Ishikawa (cell line): Measurements from ENCODE around the gene RAB10.

Source experiments
- CEBPB ChIP-seq: IDR thresholded peaks from 2 replicates; pipeline ENCODE4 v1.6.1; 2012
- CREB1 ChIP-seq: IDR thresholded peaks from 2 replicates; pipeline ENCODE4 v1.6.1; 2012; ENCODE audit warnings: low read depth
- EGR1 ChIP-seq: IDR thresholded peaks from 2 replicates; pipeline ENCODE4 v1.6.1; 2012
- EP300 ChIP-seq: IDR thresholded peaks from 2 replicates; pipeline ENCODE4 v1.6.1; 2012; ENCODE audit warnings: borderline replicate concordance
- FOXM1 ChIP-seq: IDR thresholded peaks from 2 replicates; pipeline ENCODE4 v1.6.1; 2012; ENCODE audit warnings: low read depth, borderline replicate concordance
- MAX ChIP-seq: IDR thresholded peaks from 2 replicates; pipeline ENCODE4 v1.6.1; 2012
- NFIC ChIP-seq: IDR thresholded peaks from 2 replicates; pipeline ENCODE4 v1.6.1; 2012
- RAD21 ChIP-seq: IDR thresholded peaks from 2 replicates; pipeline ENCODE4 v1.6.1; 2012; ENCODE audit warnings: low read depth
- REST ChIP-seq: IDR thresholded peaks from 2 replicates; pipeline ENCODE4 v1.6.1; 2012; ENCODE audit warnings: low read depth, mild to moderate bottlenecking
- TAF1 ChIP-seq: IDR thresholded peaks from 2 replicates; pipeline ENCODE4 v1.6.1; 2012; ENCODE audit warnings: low read depth, mild to moderate bottlenecking
- TCF12 ChIP-seq: IDR thresholded peaks from 2 replicates; pipeline ENCODE4 v1.6.1; 2012; ENCODE audit warnings: low read depth
- TEAD4 ChIP-seq: IDR thresholded peaks from 2 replicates; pipeline ENCODE4 v1.6.1; 2012
- USF1 ChIP-seq: IDR thresholded peaks from 2 replicates; pipeline ENCODE4 v1.6.1; 2012
- YY1 ChIP-seq: IDR thresholded peaks from 2 replicates; pipeline ENCODE4 v1.6.1; 2012; ENCODE audit warnings: low read depth
- ZBTB7A ChIP-seq: IDR thresholded peaks from 2 replicates; pipeline ENCODE4 v1.6.1; 2012; ENCODE audit warnings: low read depth

RAB10 gene

GRCh38 chr2:26112201-26112600 lies 78.3 kb downstream of the RAB10 start:
- no peak for TF ChIP-seq CREB1
- TF ChIP-seq YY1, result no peak
- TF ChIP-seq ZBTB7A, result no peak
- no peak for TF ChIP-seq EP300
- no peak for TF ChIP-seq TEAD4
- no peak for TF ChIP-seq RAD21
- no peak for TF ChIP-seq MAX
- TF ChIP-seq NFIC, result no peak
- TF ChIP-seq EGR1, result no peak
- TF ChIP-seq TCF12, result no peak
- no peak for TF ChIP-seq TAF1
- no peak for TF ChIP-seq CEBPB
- no peak for TF ChIP-seq FOXM1
- no peak for TF ChIP-seq REST
- no peak for TF ChIP-seq USF1

GRCh38 chr2:26114151-26114550 lies 80.3 kb downstream of the RAB10 start:
- TF ChIP-seq CEBPB (no peak), EGR1 (no peak), CREB1 (no peak), EP300 (no peak), TCF12 (no peak), REST (no peak)

- no peak for TF ChIP-seq CREB1
- no peak for TF ChIP-seq CEBPB
- TF ChIP-seq RAD21, result no peak
- no peak for TF ChIP-seq EP300
- TF ChIP-seq MAX, result no peak
- no peak for TF ChIP-seq ZBTB7A
- no peak for TF ChIP-seq FOXM1
- no peak for TF ChIP-seq USF1
- no peak for TF ChIP-seq NFIC
- TF ChIP-seq TAF1, result no peak
- TF ChIP-seq EGR1, result no peak
- TF ChIP-seq TEAD4, result no peak
- TF ChIP-seq REST, result no peak
- TF ChIP-seq TCF12, result no peak
These were observed 84.8 kb downstream of the RAB10 start for GRCh38 chr2:26118682-26119081.

- TF ChIP-seq ZBTB7A (no peak), TEAD4 (no peak), EP300 (no peak), TCF12 (no peak), CREB1 (no peak), FOXM1 (no peak), MAX (no peak), CEBPB (no peak), RAD21 (no peak), EGR1 (no peak), TAF1 (no peak), USF1 (no peak), NFIC (no peak), REST (no peak)
These were observed 85.6 kb downstream of the RAB10 start for GRCh38 chr2:26119521-26119920.
